ENCODE results near the gene HSF5. TPM values are rescaled to one million over a fixed set of nuclear protein-coding genes. Genes with fewer than 3 reads are reported as not detected.

HSF5 gene
- total RNA-seq, 4 donors from 2014 or later, result under 0.01 to 0.13 TPM; not detected in 2

DNA sequence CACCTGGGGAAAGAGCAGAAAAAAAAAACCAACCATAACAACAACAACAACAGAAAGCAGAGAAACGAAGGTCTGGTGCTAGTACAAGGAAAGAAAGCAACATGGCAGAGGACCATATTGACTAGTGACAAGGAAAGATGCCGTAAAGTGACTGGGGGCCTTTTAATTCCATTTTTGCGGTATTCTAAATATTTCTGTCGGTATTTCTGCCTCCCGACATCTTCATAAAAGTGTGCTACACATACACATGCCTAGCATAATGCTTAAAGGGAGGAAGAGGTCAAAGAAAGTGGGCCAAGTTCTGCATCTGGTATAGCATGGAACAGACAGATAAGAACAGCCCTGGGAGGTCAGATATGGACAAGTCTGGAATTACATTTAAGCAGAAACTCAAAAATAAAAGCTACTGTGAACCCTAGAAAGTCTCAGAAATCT lies 51.4 kb downstream of the HSF5 start:
- WGBS, result 72% methylated on average over 5 of the region's 5 CpGs
- intact Hi-C loops (cut with DNase I), result no loop called here
- no peaks in the 10 kb centered on the region for H3K4me1 ChIP-seq

GRCh38 chr17:58436245-58436644 lies 52.0 kb downstream of the HSF5 start:
- no peak for DNase-seq (ENCODE audit: extremely low spot score)

More for the DNA sequence above, 51.4 kb downstream of the HSF5 start:
- no peak overlapping the region for H3K27ac ChIP-seq (replicated peaks in 1 of 4)
- H3K4me3 ChIP-seq, result no peak overlapping the region
- TF ChIP-seq POLR2A (IDR thresholded peaks at IDR 0.05; ENCODE audit: low read depth) (no peak), CTCF (IDR thresholded peaks at IDR 0.05) (no peak), POLR2AphosphoS5 (IDR thresholded peaks at IDR 0.05) (no peak), EP300 (IDR thresholded peaks at IDR 0.05) (no peak)
- DNase-seq (ENCODE audit: extremely low spot score), result no peak
- H3K36me3 ChIP-seq, result no peaks in the 10 kb centered on the region
- H3K27me3 ChIP-seq, result no peaks in the 10 kb centered on the region
- H3K9me3 ChIP-seq, result no peaks in the 10 kb centered on the region

DNA sequence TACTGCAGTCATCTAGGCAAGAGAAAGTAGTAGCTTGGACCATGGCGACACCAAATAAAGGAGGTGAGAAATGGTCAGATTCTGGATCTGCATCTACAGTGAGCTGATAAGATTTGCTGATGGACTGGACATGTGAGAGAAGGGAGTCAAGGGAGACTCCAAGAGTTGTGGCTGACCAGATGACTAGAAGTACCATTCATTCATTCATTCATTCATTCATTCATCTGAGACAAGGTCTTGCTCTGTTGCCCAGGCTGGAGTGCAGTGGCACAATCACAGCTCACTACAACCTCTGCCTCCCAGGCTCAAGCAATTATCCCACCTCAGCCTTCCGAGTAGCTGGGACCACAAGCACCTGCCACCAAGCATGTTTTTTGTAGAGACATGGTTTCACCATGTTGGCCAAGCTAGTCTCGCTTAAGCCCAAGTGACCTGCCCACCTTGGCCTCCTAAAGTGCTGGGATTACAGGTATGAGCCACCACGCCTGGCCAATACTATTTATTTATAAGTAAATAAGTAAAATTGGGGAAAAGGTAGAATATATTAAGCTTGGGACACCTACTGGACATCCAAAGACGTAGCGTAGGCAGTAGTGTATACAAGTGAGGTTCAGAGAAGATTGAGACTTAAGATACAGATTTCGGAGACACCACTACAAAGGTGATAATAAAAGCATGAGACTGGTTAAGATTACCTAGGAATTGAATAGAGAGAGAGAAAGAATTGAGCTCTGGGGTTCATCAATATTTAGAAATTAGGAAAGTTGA lies 55.2 kb downstream of the HSF5 start:
- no peak overlapping the region for H3K4me3 ChIP-seq
- no peak for TF ChIP-seq POLR2A (IDR thresholded peaks at IDR 0.05; ENCODE audit: low read depth)
- no peak for TF ChIP-seq CTCF (IDR thresholded peaks at IDR 0.05)
- no peak for TF ChIP-seq EP300 (IDR thresholded peaks at IDR 0.05)
- TF ChIP-seq POLR2AphosphoS5 (IDR thresholded peaks at IDR 0.05), result no peak
- H3K36me3 ChIP-seq, result no peaks in the 10 kb centered on the region
- H3K4me1 ChIP-seq, result no peaks in the 10 kb centered on the region
- no peaks in the 10 kb centered on the region for H3K9me3 ChIP-seq
- WGBS, result 87% methylated on average over 7 of the region's 7 CpGs
- intact Hi-C loops (cut with DNase I), result no loop called here
- H3K27ac ChIP-seq (replicated peaks in 1 of 4), result no peak overlapping the region
- no peaks in the 10 kb centered on the region for H3K27me3 ChIP-seq
- no peak for DNase-seq (ENCODE audit: extremely low spot score)

More at GRCh38 chr17:58436245-58436644, 52.0 kb downstream of the HSF5 start:
- Histone ChIP-seq H3K4me1 (no peaks in the 10 kb centered on the region), H3K9me3 (no peaks in the 10 kb centered on the region), H3K36me3 (no peaks in the 10 kb centered on the region), H3K4me3 (no peak overlapping the region), H3K27me3 (no peaks in the 10 kb centered on the region), H3K27ac (replicated peaks in 1 of 4) (no peak overlapping the region)
- no peak for TF ChIP-seq POLR2A (IDR thresholded peaks at IDR 0.05; ENCODE audit: low read depth)
- no peak for TF ChIP-seq POLR2AphosphoS5 (IDR thresholded peaks at IDR 0.05)
- no peak for TF ChIP-seq EP300 (IDR thresholded peaks at IDR 0.05)
- TF ChIP-seq CTCF (IDR thresholded peaks at IDR 0.05), result no peak
- intact Hi-C loops (cut with DNase I), result no loop called here

- H3K4me3 ChIP-seq, result no peak overlapping the region
Observed at GRCh38 chr17:58427807-58428206, 60.4 kb downstream of the HSF5 start.

More at GRCh38 chr17:58427807-58428206, 60.4 kb downstream of the HSF5 start:
- no peak for TF ChIP-seq POLR2AphosphoS5 (IDR thresholded peaks at IDR 0.05)
- no peak for TF ChIP-seq POLR2A (IDR thresholded peaks at IDR 0.05; ENCODE audit: low read depth)
- no peak for TF ChIP-seq EP300 (IDR thresholded peaks at IDR 0.05)
- no peak for TF ChIP-seq CTCF (IDR thresholded peaks at IDR 0.05)
- Histone ChIP-seq H3K27ac (replicated peaks in 1 of 4) (no peak overlapping the region), H3K9me3 (no peaks in the 10 kb centered on the region), H3K4me1 (no peaks in the 10 kb centered on the region), H3K36me3 (no peaks in the 10 kb centered on the region), H3K27me3 (peaks cover 0 to 6% (median 0%) of the 10 kb centered on the region in 4 donors)
- intact Hi-C loops (cut with DNase I), result no loop called here
- no peak for DNase-seq (ENCODE audit: extremely low spot score)
- WGBS, result 89% methylated on average over 3 of the region's 3 CpGs

Data from esophagus muscularis mucosa (tissue), 4 donors.